K562 (cell line): ENCODE data around the gene TYROBP. TPM values are rescaled to one million over a fixed set of nuclear protein-coding genes. Genes with fewer than 3 reads are reported as not detected.

Experiments used
- ATAC-seq: fragments of 200-7000 bp; cut with Tn5 transposase; 3 replicates; pipeline ENCODE4 v1.9.1; 2020; ENCODE audit warnings: moderate library complexity
- BruUV-seq: library from RNA; stranded (reverse); fragments of 400-500 nt; replicated peaks from 2 replicates; lab custom pipeline; 2021; lab: Mats Ljungman, UMichigan
- CTCF ChIA-PET: fragments of 300-600 bp; formaldehyde crosslinking; extraction: SDS; loops from one replicate; lab custom pipeline; 2021; ENCODE audit warnings: low intra/inter-chr PET ratio; lab: Yijun Ruan, JAX
- POLR2A ChIA-PET: fragments of 300-600, 350-650 bp; sonication (Branson Sonifier 250); formaldehyde crosslinking; extraction: SDS; loops from one replicate; lab custom pipeline; 2021; ENCODE audit warnings: antibody characterized with exemption, inconsistent platforms; lab: Yijun Ruan, JAX
- DNase-seq, 4 experiments: peaks; one replicate each; pipeline versions ENCODE4 v3.0.0 to v3.0.0-alpha.2; 2011 to 2018; ENCODE audit warnings: low spot score in 3 of 4, mixed read lengths in 3 of 4; ENCODE audit errors: extremely low read depth in 1 of 4
- FAIRE-seq: peaks from 2 replicates; lab custom pipeline; 2011; peaks lifted over from hg19 to GRCh38; lab: Jason Lieb, UNC
- H2AFZ ChIP-seq: 2 replicates; pipeline ENCODE4 v1.6.0; 2011; ENCODE audit warnings: low read depth, low read length, control low read depth, inconsistent platforms
- H3K27ac ChIP-seq: fragments of 200-600 bp; 3 replicates; pipeline ENCODE4 v1.8.0; 2011; ENCODE audit warnings: low read depth, mild to moderate bottlenecking, control low read depth, inconsistent platforms, low read length, moderate library complexity, mixed read lengths; ENCODE audit errors: extremely low read depth
- H3K27me3 ChIP-seq, 2 experiments: fragments of 300-600 bp in 1 of 2; 2 replicates in 1 of 2; 3 replicates in 1 of 2; pipeline versions ENCODE4 v1.6.0 to v1.8.0; 2011; ENCODE audit warnings: inconsistent platforms in 2 of 2, low read length in 2 of 2, mild to moderate bottlenecking in 1 of 2, mixed read lengths in 1 of 2, moderate library complexity in 1 of 2; ENCODE audit not compliant: control insufficient read depth in 2 of 2, insufficient read depth in 2 of 2
- H3K36me3 ChIP-seq: fragments of 300-600 bp; 3 replicates; pipeline ENCODE4 v1.8.0; 2011; ENCODE audit warnings: mild to moderate bottlenecking, low read length, inconsistent platforms; ENCODE audit not compliant: control insufficient read depth, insufficient read depth
- H3K4me1 ChIP-seq, 2 experiments: fragments of 200-600 bp in 1 of 2; replicated peaks in 1 of 2; 2 replicates in 1 of 2; 3 replicates in 1 of 2; pipeline versions ENCODE4 v1.5.1 to v1.8.0; 2011; ENCODE audit warnings: inconsistent platforms in 2 of 2, low read length in 2 of 2, mild to moderate bottlenecking in 1 of 2, mixed read lengths in 1 of 2, moderate library complexity in 1 of 2; ENCODE audit not compliant: control insufficient read depth in 2 of 2, insufficient read depth in 2 of 2
- H3K4me2 ChIP-seq: 2 replicates; pipeline ENCODE4 v1.6.1; 2011; ENCODE audit warnings: low read length, control low read depth, inconsistent platforms, mixed read lengths; ENCODE audit not compliant: insufficient read depth
- H3K4me3 ChIP-seq: fragments of 200-600 bp; sonication (generic), shearing (Covaris generic); 2 replicates; pipeline ENCODE4 v1.5.1; 2016; ENCODE audit warnings: control low read depth, inconsistent platforms
- H3K79me2 ChIP-seq: fragments of 200-600 bp; 3 replicates; pipeline ENCODE4 v1.8.0; 2011; ENCODE audit warnings: low read length, inconsistent platforms; ENCODE audit not compliant: control insufficient read depth, insufficient read depth
- H3K9ac ChIP-seq, 2 experiments: 2 replicates each; pipeline versions ENCODE4 v1.6.0 to v1.6.1; 2011; ENCODE audit warnings: low read depth in 2 of 2, low read length in 2 of 2, control low read depth in 1 of 2, inconsistent platforms in 1 of 2, mild to moderate bottlenecking in 1 of 2, mixed read lengths in 1 of 2; ENCODE audit not compliant: insufficient read depth in 1 of 2
- H3K9me1 ChIP-seq: one replicate; pipeline ENCODE4 v1.6.0; 2011; ENCODE audit warnings: inconsistent platforms, mild to moderate bottlenecking, low read length, moderate library complexity; ENCODE audit not compliant: control insufficient read depth, insufficient read depth
- H3K9me3 ChIP-seq: replicated peaks from 2 replicates; pipeline ENCODE4 v1.5.1; 2011; ENCODE audit warnings: low read depth, low read length, inconsistent platforms; ENCODE audit not compliant: control insufficient read depth, insufficient read depth
- H4K20me1 ChIP-seq: replicated peaks from 2 replicates; pipeline ENCODE4 v1.6.1; 2011; ENCODE audit warnings: low read length, inconsistent platforms, mixed read lengths; ENCODE audit not compliant: control insufficient read depth, insufficient read depth
- POLR2AphosphoS2 ChIP-seq: IDR thresholded peaks from 2 replicates; pipeline ENCODE4 v1.6.1; 2012; ENCODE audit warnings: low read length, improper control_type of control experiment
- SMAD4 ChIP-seq: fragments of 250-450 bp; sonication (Bioruptor Pico); conservative IDR thresholded peaks from 2 replicates; pipeline ENCODE4 v1.8.0; 2021; ENCODE audit warnings: inconsistent platforms, mild to moderate bottlenecking, moderate library complexity
- SMARCC2 ChIP-seq: fragments of 450-650 bp; IDR thresholded peaks from 2 replicates; pipeline ENCODE4 v1.6.1; 2017; ENCODE audit warnings: antibody characterized with exemption, moderate library complexity, mild to moderate bottlenecking, low read depth
- WGBS: fragments of 100-300 bp; shearing (Covaris generic); methylation state at CpG from one replicate; pipeline ENCODE4 v1.1.6; 2016; ENCODE audit warnings: low coverage, mixed read lengths; ENCODE audit not compliant: insufficient coverage; ENCODE audit errors: missing lambda C conversion rate; 5-methylcytosine and 5-hydroxymethylcytosine counted together
- in situ Hi-C: fragments of 300-500 bp; cut with MboI; formaldehyde crosslinking; loops from 4 replicates; pipeline ENCODE4 v1.15.0; 2018; ENCODE audit warnings: inconsistent platforms, mixed read lengths
- intact Hi-C: fragments of 100-400 bp; cut with micrococcal nuclease; formaldehyde crosslinking; loops from 2 replicates; pipeline ENCODE4 v1.14.2; 2022
- polyA plus RNA-seq, 8 experiments: library from polyadenylated mRNA; depleted of rRNA in 4 of 8; stranded (reverse) in 5 of 8; unstranded in 3 of 8; fragments of >200 nt; fragmentation: Nextera tagmentation in 2 of 8; fragmentation: Illumina TruSeq in 1 of 8; extraction: Ambion mirVana in 2 of 8; extraction: Trizol in 1 of 8; gene quantifications; 2 replicates each; pipeline versions ENCODE4 v1.2.1 to v1.2.3, GENCODE V29; 2011 to 2014; ENCODE audit warnings: inconsistent platforms in 1 of 8, missing spikeins in 1 of 8
- total RNA-seq, 7 experiments: library from RNA; depleted of rRNA in 6 of 7; stranded (reverse); fragments of >200 nt in 6 of 7; fragmentation: Illumina TruSeq in 2 of 7; extraction: Trizol in 2 of 7; gene quantifications; 2 replicates each; pipeline versions ENCODE4 v1.2.1 to v1.2.3, GENCODE V29; 2011 to 2021; ENCODE audit warnings: low replicate concordance in 1 of 7
- TF ChIP-seq, protein P1 (sequence below), 2 experiments: IDR thresholded peaks in 1 of 2; conservative IDR thresholded peaks in 1 of 2; 2 replicates each; pipeline ENCODE4 v1.6.1; 2016; ENCODE audit warnings: low read depth in 2 of 2, mild to moderate bottlenecking in 1 of 2, missing compliant biosample characterization in 1 of 2, missing genetic modification characterization in 1 of 2, moderate library complexity in 1 of 2

TYROBP gene
- total and polyA plus RNA-seq, 9 of the 15 experiments (the other 6 are each of a cell fraction or from before 2014, with no cell fraction given), result 0.72 to 8.2 (median 2.4) TPM

- TF ChIP-seq, protein P1, sequence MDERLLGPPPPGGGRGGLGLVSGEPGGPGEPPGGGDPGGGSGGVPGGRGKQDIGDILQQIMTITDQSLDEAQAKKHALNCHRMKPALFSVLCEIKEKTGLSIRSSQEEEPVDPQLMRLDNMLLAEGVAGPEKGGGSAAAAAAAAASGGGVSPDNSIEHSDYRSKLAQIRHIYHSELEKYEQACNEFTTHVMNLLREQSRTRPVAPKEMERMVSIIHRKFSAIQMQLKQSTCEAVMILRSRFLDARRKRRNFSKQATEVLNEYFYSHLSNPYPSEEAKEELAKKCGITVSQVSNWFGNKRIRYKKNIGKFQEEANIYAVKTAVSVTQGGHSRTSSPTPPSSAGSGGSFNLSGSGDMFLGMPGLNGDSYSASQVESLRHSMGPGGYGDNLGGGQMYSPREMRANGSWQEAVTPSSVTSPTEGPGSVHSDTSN (CRISPR knock-in tag; IDR thresholded peaks at IDR 0.05; ENCODE audit: low read depth), result no peak
- TF ChIP-seq, protein P1 (tag; conservative IDR thresholded peaks at IDR 0.05; ENCODE audit: low read depth), result no peak
- TF ChIP-seq, all 486 proteins: peak for 0
Measured at GRCh38 chr19:35939307-35940077, 31.4 kb upstream of the TYROBP start (continued).

GRCh38 chr19:35938282-35939224, 30.5 kb upstream of the TYROBP start:
- H3K27me3 ChIP-seq, result peaks cover 32 to 75% of the 10 kb centered on the region in 2 experiments
- no peak for DNase-seq
- TF ChIP-seq SMARCC2 (no peak), POLR2AphosphoS2 (no peak), SMAD4 (no peak)
- TF ChIP-seq, all 486 proteins: peak for 0
- Histone ChIP-seq H4K20me1 (0 out of 2 replicates have a peak, but pooled peaks cover 7% of the 10 kb centered on the region), H3K4me3 (no peak overlapping the region), H3K36me3 (no peaks in the 10 kb centered on the region), H3K9me1 (no peaks in the 10 kb centered on the region), H3K9ac (no peak overlapping the region), H3K4me2 (no peak overlapping the region), H3K79me2 (no peaks in the 10 kb centered on the region), H3K27ac (no peak overlapping the region), H2AFZ (no peak overlapping the region), H3K4me1 (peaks cover 0 to 23% of the 10 kb centered on the region in 2 experiments; a peak in 3 of 5 replicates), H3K9me3 (no peaks in the 10 kb centered on the region)
- 6% methylated on average over 13 of the region's 13 CpGs for WGBS
- ATAC-seq (no peak), FAIRE-seq (no peak)
- in situ Hi-C loops, result no loop called here
- POLR2A ChIA-PET, result no interaction called here
- BruUV-seq, result no TSS peak
- intact Hi-C loops, result loop anchor here (10.0 kb wide), 1 partner anchor 114 kb away; no protein-coding TSS in a partner anchor
- CTCF ChIA-PET, result no interaction called here
